ENCODE results near the gene MICAL3. TPM values are rescaled to one million over a fixed set of nuclear protein-coding genes. Genes with fewer than 3 reads are reported as not detected.
A peak's percentile ranks its signal among the peaks of the same experiment; 100 is the strongest.

MICAL3 gene
- total RNA-seq, 4 donors from 2014 or later = 6.0 to 9.8 (median 8.1) TPM

DNA sequence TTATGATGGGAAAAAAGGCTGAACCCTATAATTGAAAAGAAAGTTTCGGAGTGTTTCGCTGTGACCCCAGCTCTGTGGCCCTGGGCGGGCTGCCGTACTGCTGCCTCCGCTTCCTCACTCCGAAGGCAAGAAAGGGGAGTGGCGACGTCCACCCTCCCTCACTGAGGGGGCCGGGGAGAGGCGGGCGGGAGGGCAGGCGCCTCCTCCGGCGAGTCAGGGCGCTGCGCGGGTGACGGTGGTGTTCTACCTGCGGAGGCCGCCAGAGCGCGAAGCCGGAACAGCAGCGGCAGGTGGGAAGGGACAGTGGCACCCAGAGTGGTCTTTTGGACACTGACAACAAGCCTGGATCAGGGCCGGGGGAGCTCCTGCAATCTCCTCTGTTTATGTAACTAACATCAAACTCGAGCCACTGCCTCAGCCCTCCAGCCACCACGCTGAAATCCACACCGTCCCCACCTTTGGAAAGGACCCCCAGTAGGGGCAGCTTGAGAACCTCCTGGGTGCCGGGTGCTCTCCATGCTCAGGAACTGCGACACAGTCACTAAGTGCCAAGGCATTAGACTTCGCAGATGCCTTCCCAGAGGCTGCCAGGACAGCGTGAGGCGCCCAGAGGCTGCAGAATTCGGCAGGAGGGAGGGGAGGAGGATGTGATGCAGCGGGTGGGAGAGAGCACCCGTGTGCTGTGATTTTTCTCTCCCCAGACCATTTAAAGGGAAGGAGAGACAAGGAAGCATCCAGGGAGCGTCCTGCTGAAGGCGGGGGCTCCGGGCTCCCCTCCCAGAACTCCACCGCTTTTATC is 275.6 kb downstream of the MICAL3 start:
- no peak for ATAC-seq
- TF ChIP-seq POLR2A (IDR thresholded peaks at IDR 0.05) = no peak
- TF ChIP-seq, protein P1, sequence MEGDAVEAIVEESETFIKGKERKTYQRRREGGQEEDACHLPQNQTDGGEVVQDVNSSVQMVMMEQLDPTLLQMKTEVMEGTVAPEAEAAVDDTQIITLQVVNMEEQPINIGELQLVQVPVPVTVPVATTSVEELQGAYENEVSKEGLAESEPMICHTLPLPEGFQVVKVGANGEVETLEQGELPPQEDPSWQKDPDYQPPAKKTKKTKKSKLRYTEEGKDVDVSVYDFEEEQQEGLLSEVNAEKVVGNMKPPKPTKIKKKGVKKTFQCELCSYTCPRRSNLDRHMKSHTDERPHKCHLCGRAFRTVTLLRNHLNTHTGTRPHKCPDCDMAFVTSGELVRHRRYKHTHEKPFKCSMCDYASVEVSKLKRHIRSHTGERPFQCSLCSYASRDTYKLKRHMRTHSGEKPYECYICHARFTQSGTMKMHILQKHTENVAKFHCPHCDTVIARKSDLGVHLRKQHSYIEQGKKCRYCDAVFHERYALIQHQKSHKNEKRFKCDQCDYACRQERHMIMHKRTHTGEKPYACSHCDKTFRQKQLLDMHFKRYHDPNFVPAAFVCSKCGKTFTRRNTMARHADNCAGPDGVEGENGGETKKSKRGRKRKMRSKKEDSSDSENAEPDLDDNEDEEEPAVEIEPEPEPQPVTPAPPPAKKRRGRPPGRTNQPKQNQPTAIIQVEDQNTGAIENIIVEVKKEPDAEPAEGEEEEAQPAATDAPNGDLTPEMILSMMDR (IDR thresholded peaks at IDR 0.05 in 4 of 5, conservative IDR thresholded peaks at IDR 0.05 in 1 of 5) = no peak
- intact Hi-C loops (cut with DNase I; ENCODE audit: low total_unique reads) (no loop called here), in situ Hi-C loops (cut with MboI; ENCODE audit: low sequenced_read_pairs in 4 of 4) (no loop called here)
- no peak overlapping the region for H3K27ac ChIP-seq
- H3K9me3 ChIP-seq = no peaks in the 10 kb centered on the region
- no peaks in the 10 kb centered on the region for H3K36me3 ChIP-seq
- DNase-seq = no peak
- no peak overlapping the region for H3K4me3 ChIP-seq
- H3K4me1 ChIP-seq = peaks cover 0 to 5% of the 10 kb centered on the region in 2 donors
- no peaks in the 10 kb centered on the region for H3K27me3 ChIP-seq

DNA sequence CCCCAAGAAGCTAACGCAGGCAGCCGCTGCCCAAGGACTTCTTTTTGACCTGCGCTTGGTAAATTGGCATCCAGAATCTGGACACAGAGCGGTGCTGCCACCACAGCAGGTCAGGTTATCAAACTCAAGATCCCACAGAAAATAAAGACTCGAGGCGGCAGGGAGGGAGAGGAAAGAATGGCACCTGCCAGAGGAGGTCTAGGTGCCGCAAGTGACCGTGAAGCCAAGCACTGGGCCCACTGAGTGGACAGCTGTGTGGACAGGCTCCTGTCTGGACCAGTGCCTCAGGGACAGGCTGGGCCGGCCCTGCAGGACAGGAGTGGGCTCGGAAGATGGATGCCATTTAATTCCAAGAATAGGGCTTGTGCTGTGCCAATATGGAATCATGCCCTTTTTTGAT is 277.4 kb downstream of the MICAL3 start:
- in situ Hi-C loops (cut with MboI; ENCODE audit: low sequenced_read_pairs in 4 of 4) = no loop called here
- Histone ChIP-seq H3K36me3 (no peaks in the 10 kb centered on the region), H3K27ac (no peak overlapping the region), H3K9me3 (no peaks in the 10 kb centered on the region), H3K27me3 (no peaks in the 10 kb centered on the region), H3K4me1 (peaks cover 5 to 6% of the 10 kb centered on the region in 2 donors), H3K4me3 (no peak overlapping the region)
- ATAC-seq = no peak
- intact Hi-C loops (cut with DNase I; ENCODE audit: low total_unique reads) = no loop called here
- no peak for DNase-seq
- TF ChIP-seq POLR2A (IDR thresholded peaks at IDR 0.05) = no peak
- TF ChIP-seq, protein P1 (IDR thresholded peaks at IDR 0.05 in 4 of 5, conservative IDR thresholded peaks at IDR 0.05 in 1 of 5) = no peak

DNA sequence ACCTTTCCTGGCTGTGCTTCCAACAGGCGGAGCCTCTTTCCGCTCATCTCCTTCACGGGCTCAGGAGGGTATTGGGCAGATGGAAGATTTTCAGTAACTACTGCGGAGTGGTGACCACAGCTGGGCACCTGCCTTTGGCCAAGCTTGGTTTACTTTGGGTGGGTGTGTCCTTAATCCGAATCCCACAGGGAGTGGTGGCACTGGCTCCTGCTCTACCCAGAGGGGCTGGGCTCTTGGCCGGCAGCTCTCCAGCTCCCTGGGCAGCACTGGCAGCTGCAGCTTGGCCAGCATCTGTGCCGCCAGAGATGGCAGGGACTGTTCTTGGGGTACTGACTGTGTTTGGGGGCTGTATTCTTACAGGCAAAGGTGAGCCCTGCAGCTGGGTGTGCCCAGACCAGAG is 279.9 kb downstream of the MICAL3 start:
- ATAC-seq = no peak
- no peak overlapping the region for H3K27ac ChIP-seq
- no peak for TF ChIP-seq POLR2A (IDR thresholded peaks at IDR 0.05)
- TF ChIP-seq, protein P1 (IDR thresholded peaks at IDR 0.05 in 4 of 5, conservative IDR thresholded peaks at IDR 0.05 in 1 of 5) = no peak
- H3K36me3 ChIP-seq = no peaks in the 10 kb centered on the region
- H3K9me3 ChIP-seq = no peaks in the 10 kb centered on the region
- H3K4me3 ChIP-seq = no peak overlapping the region
- peaks cover 5 to 6% of the 10 kb centered on the region in 2 donors for H3K4me1 ChIP-seq
- in situ Hi-C loops (cut with MboI; ENCODE audit: low sequenced_read_pairs in 4 of 4) (no loop called here), intact Hi-C loops (cut with DNase I; ENCODE audit: low total_unique reads) (no loop called here)
- no peaks in the 10 kb centered on the region for H3K27me3 ChIP-seq
- no peak for DNase-seq

DNA sequence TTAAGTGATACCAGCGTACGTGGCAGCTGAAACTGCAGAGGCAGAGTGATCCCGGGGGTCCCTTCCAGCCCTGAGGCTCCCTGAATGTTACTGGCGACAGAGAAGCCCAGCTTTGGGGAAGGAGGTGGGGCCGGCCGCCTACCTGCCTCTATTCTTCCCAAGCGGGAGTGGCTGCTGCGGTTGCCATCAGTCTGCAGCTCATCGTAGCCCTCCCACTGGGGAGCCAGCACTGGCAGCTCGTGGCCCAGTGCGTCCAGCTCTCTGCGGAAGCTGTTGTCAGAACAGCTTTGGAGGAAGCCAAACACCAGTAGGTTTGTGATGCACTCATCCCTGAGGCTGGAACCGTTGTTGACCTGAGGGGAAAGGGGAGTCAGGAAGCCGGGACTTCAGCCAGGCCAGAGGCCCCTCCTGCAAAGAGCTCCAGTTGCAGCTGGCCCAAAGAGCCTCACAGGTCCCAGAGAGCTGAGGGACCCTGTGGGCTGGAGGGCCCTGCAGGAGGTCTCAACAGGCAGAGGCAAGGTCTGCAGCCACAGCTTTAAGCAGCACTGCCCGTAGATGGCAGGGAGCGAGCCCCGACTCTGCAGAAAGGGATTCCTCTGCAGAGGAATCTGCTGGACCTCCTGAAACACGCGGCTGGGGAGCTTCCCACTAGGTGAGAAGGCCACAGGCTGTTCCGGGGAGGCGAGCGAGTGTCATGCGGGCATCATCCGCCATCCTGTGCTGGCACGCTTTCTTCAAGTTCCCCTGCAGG is 280.5 kb downstream of the MICAL3 start:
- intact Hi-C loops (cut with DNase I; ENCODE audit: low total_unique reads) = no loop called here
- Histone ChIP-seq H3K4me1 (peaks cover 5 to 6% of the 10 kb centered on the region in 2 donors), H3K9me3 (no peaks in the 10 kb centered on the region), H3K27ac (peak overlapping the region in 2 of 4 donors; percentile 24 to 28), H3K4me3 (no peak overlapping the region), H3K27me3 (no peaks in the 10 kb centered on the region), H3K36me3 (no peaks in the 10 kb centered on the region)
- DNase-seq (no peak), ATAC-seq (no peak)
- in situ Hi-C loops (cut with MboI; ENCODE audit: low sequenced_read_pairs in 4 of 4) = no loop called here
- TF ChIP-seq, protein P1 (IDR thresholded peaks at IDR 0.05 in 4 of 5, conservative IDR thresholded peaks at IDR 0.05 in 1 of 5) = no peak
- TF ChIP-seq POLR2A (IDR thresholded peaks at IDR 0.05) = no peak
